SU-DHL-6 (cell line): Measurements from ENCODE around the gene CNTROB.

Experiments used
- H2AFZ ChIP-seq: fragments of 200-600 bp; sonication (generic); 2 replicates; pipeline ENCODE4 v1.6.1; 2014; ENCODE audit warnings: low read depth, mild to moderate bottlenecking, moderate library complexity, mixed read lengths, antibody characterized with exemption, low read length; ENCODE audit not compliant: severe bottlenecking
- H3F3A ChIP-seq: fragments of 200-600 bp; shearing (Covaris generic); 2 replicates; pipeline ENCODE4 v1.6.0; 2016; ENCODE audit warnings: antibody characterized with exemption, mild to moderate bottlenecking; ENCODE audit not compliant: insufficient read depth
- H3K27ac ChIP-seq: fragments of 200-600 bp; sonication (generic); 2 replicates; pipeline ENCODE4 v1.5.1; 2016; ENCODE audit warnings: low read depth, mild to moderate bottlenecking, low read length, moderate library complexity, mixed read lengths
- H3K27me3 ChIP-seq: fragments of 200-600 bp; sonication (generic), shearing (Covaris generic); 2 replicates; pipeline ENCODE4 v1.6.0; 2014; ENCODE audit warnings: mild to moderate bottlenecking, low read length
- H3K36me3 ChIP-seq: fragments of 200-600 bp; sonication (generic); 2 replicates; pipeline ENCODE4 v1.6.1; 2014; ENCODE audit warnings: mild to moderate bottlenecking, low read length, mixed read lengths
- H3K4me2 ChIP-seq: fragments of 300-600, 200-600 bp; shearing (Covaris generic), sonication (generic); 2 replicates; pipeline ENCODE4 v1.6.0; 2014; ENCODE audit warnings: low read length, low read depth, mild to moderate bottlenecking; ENCODE audit not compliant: poor library complexity, severe bottlenecking
- H3K4me3 ChIP-seq: fragments of 200-600 bp; sonication (generic); 2 replicates; pipeline ENCODE4 v1.5.1; 2014; ENCODE audit warnings: antibody characterized with exemption, low read length, mild to moderate bottlenecking, mixed read lengths; ENCODE audit not compliant: insufficient read depth, poor library complexity, severe bottlenecking
- H3K79me2 ChIP-seq: fragments of 200-600 bp; sonication (generic); 2 replicates; pipeline ENCODE4 v1.6.1; 2014; ENCODE audit warnings: mild to moderate bottlenecking, low read length, moderate library complexity; ENCODE audit not compliant: insufficient read depth
- H3K9ac ChIP-seq: fragments of 200-600 bp; sonication (generic); 2 replicates; pipeline ENCODE4 v1.7.0; 2014; ENCODE audit warnings: mild to moderate bottlenecking, low read length
- H3K9me2 ChIP-seq: fragments of 200-600 bp; sonication (generic); replicated peaks from 2 replicates; pipeline ENCODE4 v1.6.1; 2014; ENCODE audit warnings: low read length; ENCODE audit not compliant: insufficient read depth
- H3K9me3 ChIP-seq: fragments of 200-600 bp; sonication (generic); 2 replicates; pipeline ENCODE4 v1.6.1; 2014; ENCODE audit warnings: low read length, mixed read lengths; ENCODE audit not compliant: insufficient read depth
- H4K20me1 ChIP-seq: fragments of 200-600 bp; sonication (generic); 2 replicates; pipeline ENCODE4 v1.6.1; 2014; ENCODE audit warnings: low read depth, mild to moderate bottlenecking, antibody characterized with exemption, low read length, moderate library complexity, mixed read lengths
- CTCF ChIP-seq: fragments of 200-600 bp; sonication (generic); IDR thresholded peaks from one replicate; pipeline ENCODE4 v1.5.1; 2017; ENCODE audit warnings: antibody characterized with exemption, mild to moderate bottlenecking, low read length, moderate library complexity; ENCODE audit not compliant: insufficient read depth, poor library complexity, severe bottlenecking
- EZH2phosphoT487 ChIP-seq: fragments of 200-600 bp; sonication (generic), shearing (Covaris generic); conservative IDR thresholded peaks from 2 replicates; pipeline ENCODE4 v1.6.1; 2018; ENCODE audit warnings: mild to moderate bottlenecking, antibody characterized with exemption, low read length, moderate library complexity, mixed read lengths

Gene CNTROB

DNA sequence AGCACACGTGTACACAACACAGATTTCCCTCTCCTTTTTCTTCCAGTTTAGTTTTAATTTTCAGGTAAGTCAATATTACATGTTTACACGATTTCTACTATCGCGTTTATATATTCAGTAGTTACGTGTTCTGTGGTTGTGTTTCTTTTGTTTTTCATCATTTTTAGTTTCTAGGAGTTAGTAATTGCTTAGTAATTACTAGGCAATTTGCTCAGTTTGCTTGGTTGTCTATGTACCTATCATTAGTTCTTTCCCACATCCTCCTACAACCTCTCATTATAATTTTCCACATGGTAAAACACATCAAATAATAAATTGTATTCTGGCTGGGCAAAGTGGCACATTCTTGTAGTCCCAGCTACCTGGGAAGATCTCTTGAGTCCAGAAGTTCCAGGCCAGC, 45.8 kb downstream of the CNTROB start:
- Histone ChIP-seq H2AFZ (no peak overlapping the region), H3K27ac (no peak overlapping the region), H3K9ac (no peak overlapping the region), H3K9me2 (no peaks in the 10 kb centered on the region), H4K20me1 (no peaks in the 10 kb centered on the region), H3K36me3 (no peaks in the 10 kb centered on the region), H3F3A (no peaks in the 10 kb centered on the region), H3K79me2 (no peaks in the 10 kb centered on the region), H3K9me3 (peaks cover 11% of the 10 kb centered on the region), H3K27me3 (no peaks in the 10 kb centered on the region), H3K4me3 (no peak overlapping the region), H3K4me2 (no peak overlapping the region)
- TF ChIP-seq CTCF (no peak), EZH2phosphoT487 (no peak)

DNA sequence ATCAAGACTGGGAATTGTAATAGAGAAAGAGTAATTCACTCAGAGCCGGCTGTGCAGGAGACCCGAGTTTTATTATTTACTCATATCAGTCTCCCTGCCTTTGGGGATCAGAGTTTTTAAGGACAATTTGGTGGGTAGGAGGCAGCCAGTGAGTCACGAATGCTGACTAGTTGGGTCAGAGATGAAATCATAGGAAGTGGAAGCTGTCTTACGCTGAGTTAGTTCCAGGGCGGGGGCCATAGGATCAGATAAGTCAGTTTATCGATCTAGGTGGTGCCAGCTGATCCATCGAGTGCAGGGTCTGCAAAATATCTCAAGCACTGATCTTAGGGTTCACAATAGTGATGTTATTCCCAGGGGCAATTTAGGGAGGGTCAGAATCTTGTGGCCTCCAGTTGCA, 50.2 kb downstream of the CNTROB start:
- Histone ChIP-seq H3K79me2 (no peaks in the 10 kb centered on the region), H3K27me3 (no peaks in the 10 kb centered on the region), H4K20me1 (no peaks in the 10 kb centered on the region), H3K4me3 (no peak overlapping the region), H3K9ac (no peak overlapping the region), H3K9me3 (no peaks in the 10 kb centered on the region), H3K9me2 (no peaks in the 10 kb centered on the region), H3K27ac (no peak overlapping the region), H3K36me3 (no peaks in the 10 kb centered on the region), H2AFZ (no peak overlapping the region), H3K4me2 (no peak overlapping the region), H3F3A (no peaks in the 10 kb centered on the region)
- TF ChIP-seq CTCF (no peak), EZH2phosphoT487 (no peak)

DNA sequence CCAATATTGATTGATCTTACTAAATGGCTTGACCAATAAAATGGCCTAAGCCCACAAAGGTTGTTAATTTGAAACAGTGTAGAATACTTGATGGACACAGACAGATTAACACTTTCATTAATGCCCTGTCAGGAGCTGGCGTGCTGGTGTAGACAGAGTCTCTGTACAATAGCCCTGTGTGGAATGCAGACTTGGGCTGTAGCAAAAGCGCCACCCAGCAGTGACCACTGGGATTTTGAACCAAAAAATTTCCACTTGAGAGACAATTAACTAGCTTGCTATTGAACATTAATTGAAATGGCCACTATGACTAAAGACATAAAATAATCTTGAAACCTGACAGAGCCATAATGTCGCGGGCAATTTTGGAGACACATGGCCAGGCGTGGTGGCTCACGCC, 50.7 kb downstream of the CNTROB start:
- H3K27me3 ChIP-seq: no peaks in the 10 kb centered on the region
- no peaks in the 10 kb centered on the region for H4K20me1 ChIP-seq
- H3K9me2 ChIP-seq: no peaks in the 10 kb centered on the region
- TF ChIP-seq CTCF: no peak
- no peak for TF ChIP-seq EZH2phosphoT487
- no peaks in the 10 kb centered on the region for H3K79me2 ChIP-seq
- no peak overlapping the region for H3K4me3 ChIP-seq
- no peaks in the 10 kb centered on the region for H3K9me3 ChIP-seq
- H3K36me3 ChIP-seq: no peaks in the 10 kb centered on the region
- H3K4me2 ChIP-seq: no peak overlapping the region
- no peak overlapping the region for H3K9ac ChIP-seq
- no peak overlapping the region for H2AFZ ChIP-seq
- no peak overlapping the region for H3K27ac ChIP-seq
- no peaks in the 10 kb centered on the region for H3F3A ChIP-seq

DNA sequence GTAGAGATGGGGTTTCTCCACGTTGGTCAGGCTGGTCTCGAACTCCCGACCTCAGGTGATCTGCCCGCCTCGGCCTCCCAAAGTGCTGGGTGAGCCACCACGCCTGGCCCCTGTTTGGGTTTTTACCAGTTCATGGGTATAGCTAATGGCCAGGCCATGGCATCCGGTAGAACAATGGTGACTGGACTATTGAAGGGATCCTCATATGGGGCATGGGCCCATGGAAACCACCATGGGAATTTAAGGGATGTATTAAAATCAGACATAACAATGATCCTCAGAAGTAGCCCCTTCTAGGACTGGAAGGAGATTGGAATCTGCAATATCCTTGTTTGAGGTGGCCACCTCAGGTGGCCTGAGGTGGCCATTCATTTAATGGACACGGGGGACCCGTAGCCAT, 52.9 kb downstream of the CNTROB start:
- H3K27ac ChIP-seq: no peak overlapping the region
- H3K9me3 ChIP-seq: no peaks in the 10 kb centered on the region
- H3K9ac ChIP-seq: no peak overlapping the region
- TF ChIP-seq EZH2phosphoT487 (no peak), CTCF (no peak)
- H3F3A ChIP-seq: peaks cover 12% of the 10 kb centered on the region
- H3K9me2 ChIP-seq: no peaks in the 10 kb centered on the region
- H3K4me3 ChIP-seq: no peak overlapping the region
- H4K20me1 ChIP-seq: no peaks in the 10 kb centered on the region
- H2AFZ ChIP-seq: no peak overlapping the region
- H3K4me2 ChIP-seq: no peak overlapping the region
- H3K27me3 ChIP-seq: no peaks in the 10 kb centered on the region
- H3K36me3 ChIP-seq: no peaks in the 10 kb centered on the region
- H3K79me2 ChIP-seq: no peaks in the 10 kb centered on the region
